ENCODE measurements around the gene NXT2. TPM values are rescaled to one million over a fixed set of nuclear protein-coding genes. Genes with fewer than 3 reads are reported as not detected.
"Not testable (repeated sequence)": the region's sequence is repeated elsewhere in the genome, so short reads cannot be mapped to it uniquely, and the experiment has no call there.

The NXT2 gene
- total RNA-seq, 1 donor from 2014 or later, result 42.4 TPM

GRCh38 chrX:109553862-109554261 lies 17.2 kb downstream of the NXT2 start:
- no peak overlapping the region for H3K27ac Mint-ChIP-seq
- no peaks in the 10 kb centered on the region for H3K27me3 ChIP-seq
- H3K4me1 Mint-ChIP-seq, result peaks cover 5% of the 10 kb centered on the region
- H3F3A ChIP-seq (ENCODE audit: low read depth), result no peaks in the 10 kb centered on the region
- no peaks in the 10 kb centered on the region for H3K9me3 ChIP-seq (ENCODE audit: low read depth)
- H3K4me3 ChIP-seq, result no peak overlapping the region
- no peak overlapping the region for H3K4me2 ChIP-seq
- peaks cover 3% of the 10 kb centered on the region for H3K27me3 Mint-ChIP-seq (ENCODE audit: insufficient read depth, low read depth)
- no peak for TF ChIP-seq EZH2 (IDR thresholded peaks at IDR 0.05)
- TF ChIP-seq, protein P1, sequence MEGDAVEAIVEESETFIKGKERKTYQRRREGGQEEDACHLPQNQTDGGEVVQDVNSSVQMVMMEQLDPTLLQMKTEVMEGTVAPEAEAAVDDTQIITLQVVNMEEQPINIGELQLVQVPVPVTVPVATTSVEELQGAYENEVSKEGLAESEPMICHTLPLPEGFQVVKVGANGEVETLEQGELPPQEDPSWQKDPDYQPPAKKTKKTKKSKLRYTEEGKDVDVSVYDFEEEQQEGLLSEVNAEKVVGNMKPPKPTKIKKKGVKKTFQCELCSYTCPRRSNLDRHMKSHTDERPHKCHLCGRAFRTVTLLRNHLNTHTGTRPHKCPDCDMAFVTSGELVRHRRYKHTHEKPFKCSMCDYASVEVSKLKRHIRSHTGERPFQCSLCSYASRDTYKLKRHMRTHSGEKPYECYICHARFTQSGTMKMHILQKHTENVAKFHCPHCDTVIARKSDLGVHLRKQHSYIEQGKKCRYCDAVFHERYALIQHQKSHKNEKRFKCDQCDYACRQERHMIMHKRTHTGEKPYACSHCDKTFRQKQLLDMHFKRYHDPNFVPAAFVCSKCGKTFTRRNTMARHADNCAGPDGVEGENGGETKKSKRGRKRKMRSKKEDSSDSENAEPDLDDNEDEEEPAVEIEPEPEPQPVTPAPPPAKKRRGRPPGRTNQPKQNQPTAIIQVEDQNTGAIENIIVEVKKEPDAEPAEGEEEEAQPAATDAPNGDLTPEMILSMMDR (IDR thresholded peaks at IDR 0.05), result no peak
- no peak for TF ChIP-seq EZH2phosphoT487 (IDR thresholded peaks at IDR 0.05)
- no peak overlapping the region for H3K4me3 Mint-ChIP-seq
- DNase-seq (ENCODE audit: low spot score), result no peak
- H3K9ac ChIP-seq, result no peak overlapping the region
- H3K27ac ChIP-seq, result no peak overlapping the region
- H4K20me1 ChIP-seq (ENCODE audit: low read depth), result no peaks in the 10 kb centered on the region
- H3K9me3 Mint-ChIP-seq, result peaks cover 16% of the 10 kb centered on the region
- no peak overlapping the region for H2AFZ ChIP-seq (replicated peaks)
- H3K79me2 ChIP-seq (ENCODE audit: low read depth), result no peaks in the 10 kb centered on the region
- H3K36me3 Mint-ChIP-seq, result no peaks in the 10 kb centered on the region
- no peaks in the 10 kb centered on the region for H3K4me1 ChIP-seq
- H3K36me3 ChIP-seq, result no peaks in the 10 kb centered on the region

GRCh38 chrX:109576083-109576482 lies 39.4 kb downstream of the NXT2 start:
- not testable (repeated sequence) for H3K9me3 Mint-ChIP-seq; H3K27ac ChIP-seq; H3K79me2 ChIP-seq (ENCODE audit: low read depth); H3K9me3 ChIP-seq (ENCODE audit: low read depth); H3K36me3 Mint-ChIP-seq; H3F3A ChIP-seq (ENCODE audit: low read depth); DNase-seq (ENCODE audit: low spot score); H3K36me3 ChIP-seq; H3K27me3 Mint-ChIP-seq (ENCODE audit: insufficient read depth, low read depth); H3K4me2 ChIP-seq; H3K4me3 Mint-ChIP-seq; H3K27ac Mint-ChIP-seq; H2AFZ ChIP-seq (replicated peaks); H3K4me1 Mint-ChIP-seq; H3K4me3 ChIP-seq; H3K27me3 ChIP-seq; H3K4me1 ChIP-seq; H4K20me1 ChIP-seq (ENCODE audit: low read depth); H3K9ac ChIP-seq

- Histone ChIP-seq H3K4me2 (no peak overlapping the region), H3K27ac (no peak overlapping the region), H3K9ac (no peak overlapping the region), H3K9me3 (ENCODE audit: low read depth) (no peaks in the 10 kb centered on the region), H3K36me3 (no peaks in the 10 kb centered on the region), H2AFZ (replicated peaks) (no peak overlapping the region), H3K79me2 (ENCODE audit: low read depth) (no peaks in the 10 kb centered on the region), H3F3A (ENCODE audit: low read depth) (no peaks in the 10 kb centered on the region), H3K4me3 (no peak overlapping the region), H3K4me1 (no peaks in the 10 kb centered on the region), H4K20me1 (ENCODE audit: low read depth) (no peaks in the 10 kb centered on the region), H3K27me3 (no peaks in the 10 kb centered on the region)
- H3K36me3 Mint-ChIP-seq, result no peaks in the 10 kb centered on the region
- H3K27ac Mint-ChIP-seq, result no peak overlapping the region
- peaks cover 2% of the 10 kb centered on the region for H3K27me3 Mint-ChIP-seq (ENCODE audit: insufficient read depth, low read depth)
- H3K4me1 Mint-ChIP-seq, result no peaks in the 10 kb centered on the region
- no peaks in the 10 kb centered on the region for H3K9me3 Mint-ChIP-seq
- no peak for DNase-seq (ENCODE audit: low spot score)
- no peak overlapping the region for H3K4me3 Mint-ChIP-seq
- TF ChIP-seq EZH2phosphoT487 (IDR thresholded peaks at IDR 0.05) (no peak), EZH2 (IDR thresholded peaks at IDR 0.05) (no peak)
- TF ChIP-seq, protein P1 (IDR thresholded peaks at IDR 0.05), result no peak
Measured at GRCh38 chrX:109577055-109577454, 40.4 kb downstream of the NXT2 start.

GRCh38 chrX:109578916-109579315 lies 42.3 kb downstream of the NXT2 start:
- no peak overlapping the region for H2AFZ ChIP-seq (replicated peaks)
- Mint-ChIP-seq H3K9me3 (no peaks in the 10 kb centered on the region), H3K4me3 (no peak overlapping the region), H3K27ac (no peak overlapping the region), H3K4me1 (no peaks in the 10 kb centered on the region), H3K36me3 (no peaks in the 10 kb centered on the region), H3K27me3 (ENCODE audit: insufficient read depth, low read depth) (peaks cover 2% of the 10 kb centered on the region)
- no peaks in the 10 kb centered on the region for H3K36me3 ChIP-seq
- H3K4me2 ChIP-seq, result no peak overlapping the region
- TF ChIP-seq, protein P1 (IDR thresholded peaks at IDR 0.05), result no peak
- TF ChIP-seq EZH2 (IDR thresholded peaks at IDR 0.05) (no peak), EZH2phosphoT487 (IDR thresholded peaks at IDR 0.05) (no peak)
- no peak overlapping the region for H3K4me3 ChIP-seq
- H3K9ac ChIP-seq, result no peak overlapping the region
- H3K27me3 ChIP-seq, result no peaks in the 10 kb centered on the region
- no peak overlapping the region for H3K27ac ChIP-seq
- H3F3A ChIP-seq (ENCODE audit: low read depth), result no peaks in the 10 kb centered on the region
- H3K9me3 ChIP-seq (ENCODE audit: low read depth), result no peaks in the 10 kb centered on the region
- no peak for DNase-seq (ENCODE audit: low spot score)
- H4K20me1 ChIP-seq (ENCODE audit: low read depth), result no peaks in the 10 kb centered on the region
- H3K79me2 ChIP-seq (ENCODE audit: low read depth), result no peaks in the 10 kb centered on the region
- H3K4me1 ChIP-seq, result no peaks in the 10 kb centered on the region
